GM18873 (cell line): Measurements from ENCODE around the gene HECTD1.

Experiments used
- ATAC-seq: cut with Tn5 transposase; IDR thresholded peaks from one replicate; pipeline ENCODE4 v1.9.1; 2021; ENCODE audit warnings: mild to moderate bottlenecking, moderate library complexity, moderate number of reproducible peaks; ENCODE audit not compliant: unreplicated experiment, low FRiP score

Gene HECTD1

GRCh38 chr14:31162910-31163649 lies 44.5 kb downstream of the HECTD1 start:
- ATAC-seq = no peak

- ATAC-seq = no peak
These were observed 46.3 kb downstream of the HECTD1 start for GRCh38 chr14:31161274-31161673.

- ATAC-seq = no peak
These were observed 47.8 kb downstream of the HECTD1 start for GRCh38 chr14:31159682-31160296.

- ATAC-seq = no peak
These were observed 52.6 kb downstream of the HECTD1 start for GRCh38 chr14:31154956-31155355.

GRCh38 chr14:31142455-31143087 lies 65.0 kb downstream of the HECTD1 start:
- no peak for ATAC-seq

- no peak for ATAC-seq
These were observed 68.2 kb downstream of the HECTD1 start for GRCh38 chr14:31139301-31139847.

- no peak for ATAC-seq
These were observed 69.3 kb downstream of the HECTD1 start for GRCh38 chr14:31138301-31138700.

GRCh38 chr14:31137214-31137889 lies 70.2 kb downstream of the HECTD1 start:
- ATAC-seq = no peak

GRCh38 chr14:31133133-31133532 lies 74.5 kb downstream of the HECTD1 start:
- no peak for ATAC-seq

GRCh38 chr14:31128601-31129526 lies 78.7 kb downstream of the HECTD1 start:
- ATAC-seq = no peak

- no peak for ATAC-seq
These were observed 79.9 kb downstream of the HECTD1 start for GRCh38 chr14:31127690-31128089.

- ATAC-seq = no peak
These were observed 80.9 kb downstream of the HECTD1 start for GRCh38 chr14:31126680-31127079.

- ATAC-seq = no peak
These were observed 82.4 kb downstream of the HECTD1 start for GRCh38 chr14:31125231-31125630.

GRCh38 chr14:31124197-31124596 lies 83.4 kb downstream of the HECTD1 start:
- no peak for ATAC-seq

GRCh38 chr14:31122921-31123320 lies 84.7 kb downstream of the HECTD1 start:
- no peak for ATAC-seq

GRCh38 chr14:31122098-31122611 lies 85.4 kb downstream of the HECTD1 start:
- no peak for ATAC-seq

GRCh38 chr14:31118892-31119291 lies 88.7 kb downstream of the HECTD1 start:
- ATAC-seq = no peak

GRCh38 chr14:31113794-31114193 lies 93.8 kb downstream of the HECTD1 start:
- no peak for ATAC-seq

- no peak for ATAC-seq
These were observed 96.7 kb downstream of the HECTD1 start for GRCh38 chr14:31110872-31111271.

- no peak for ATAC-seq
These were observed 98.3 kb downstream of the HECTD1 start for GRCh38 chr14:31109257-31109656.
